HG02973 (cell line): Measurements from ENCODE around the gene TSHZ2.

Experiments used
- ATAC-seq: cut with Tn5 transposase; IDR thresholded peaks from one replicate; pipeline ENCODE4 v1.9.1; 2021; ENCODE audit warnings: moderate library complexity; ENCODE audit not compliant: unreplicated experiment

TSHZ2 gene

DNA sequence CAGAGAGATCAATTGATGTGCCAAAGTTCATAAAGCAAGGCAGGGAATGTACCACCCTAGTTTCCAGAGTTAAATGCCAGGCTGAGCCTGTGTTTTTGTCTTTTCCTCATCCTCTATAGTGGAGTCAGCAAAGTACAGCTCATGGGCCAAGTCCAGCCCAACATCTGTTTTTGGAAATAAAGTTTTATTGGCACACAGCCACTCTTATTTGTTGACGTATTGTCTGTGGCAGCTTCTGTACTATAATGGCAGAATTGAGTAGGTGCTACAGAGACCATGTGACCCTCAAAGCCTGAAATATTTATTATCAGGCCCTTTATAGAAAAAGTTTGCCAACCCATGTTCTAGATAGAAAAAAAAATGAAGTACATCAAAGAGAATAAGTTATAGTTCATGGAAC is 187.0 kb downstream of the TSHZ2 start:
- no peak for ATAC-seq

GRCh38 chr20:53161073-53161472 is 188.9 kb downstream of the TSHZ2 start:
- ATAC-seq = no peak

DNA sequence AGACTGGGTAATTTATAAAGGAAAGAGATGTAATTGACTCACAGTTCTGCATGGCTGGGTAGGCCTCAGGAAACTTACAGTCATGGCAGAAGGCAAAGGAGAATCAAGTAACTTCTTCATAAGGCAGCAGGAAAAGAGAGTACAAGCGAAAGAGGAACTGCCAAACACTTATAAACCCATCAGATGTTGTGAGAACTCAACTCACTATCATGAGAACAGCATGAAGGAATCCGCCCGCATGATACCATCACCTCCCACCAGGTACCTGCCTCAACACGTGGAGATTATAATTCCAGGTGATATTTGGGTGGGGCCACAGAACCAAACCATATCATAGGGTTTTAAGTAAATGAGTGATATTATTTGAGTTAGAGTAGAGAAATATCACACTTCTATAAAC is 189.3 kb downstream of the TSHZ2 start:
- no peak for ATAC-seq

DNA sequence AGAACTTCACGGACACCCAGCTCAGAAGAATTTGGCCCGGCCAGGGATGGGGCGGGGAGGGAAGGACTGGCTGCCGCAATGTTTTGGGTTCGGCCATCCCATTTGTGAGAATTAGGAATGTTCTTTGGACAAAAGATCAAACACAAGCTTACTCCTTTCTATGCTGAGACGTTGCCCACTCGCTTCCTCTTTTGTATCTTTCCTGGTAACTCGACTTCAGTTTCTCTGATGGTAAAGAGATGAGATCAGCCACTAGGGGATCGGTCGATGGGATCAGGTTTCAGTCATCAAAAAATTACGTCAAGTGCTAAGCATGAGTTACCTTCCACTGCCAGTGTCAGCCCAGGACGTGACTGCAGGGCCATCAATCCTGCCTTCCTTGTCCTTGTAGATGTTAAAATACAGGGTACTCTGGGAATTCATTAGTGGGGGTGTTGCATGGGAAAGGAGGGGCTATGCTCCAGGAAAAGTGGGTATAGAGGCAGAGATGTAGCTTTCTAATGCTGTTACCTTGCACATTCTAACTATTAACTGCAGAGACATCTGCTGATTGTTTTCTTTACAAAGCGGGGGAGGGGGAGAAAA is 190.2 kb downstream of the TSHZ2 start:
- peak; percentile 27 for ATAC-seq

GRCh38 chr20:53163486-53163885 is 191.3 kb downstream of the TSHZ2 start:
- ATAC-seq = no peak

DNA sequence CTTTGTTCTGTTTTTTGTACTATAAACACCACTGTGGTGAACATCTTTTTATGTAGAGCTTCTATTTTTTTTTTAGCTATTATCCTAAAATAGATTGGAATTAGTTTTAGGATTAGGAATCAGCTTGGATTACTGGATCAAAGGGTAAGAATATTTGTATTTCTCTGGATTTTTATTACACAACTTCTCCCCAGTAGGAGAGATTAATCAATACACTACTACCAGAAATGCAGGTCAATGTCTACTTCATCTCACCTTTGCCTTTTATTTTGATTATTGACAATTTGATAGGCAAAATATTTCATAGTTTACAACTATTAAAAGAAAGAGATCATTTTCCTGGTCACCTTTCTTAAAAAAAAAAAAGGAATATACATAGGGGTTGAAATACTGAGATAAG is 191.9 kb downstream of the TSHZ2 start:
- no peak for ATAC-seq

GRCh38 chr20:53165452-53165851 is 193.3 kb downstream of the TSHZ2 start:
- no peak for ATAC-seq

DNA sequence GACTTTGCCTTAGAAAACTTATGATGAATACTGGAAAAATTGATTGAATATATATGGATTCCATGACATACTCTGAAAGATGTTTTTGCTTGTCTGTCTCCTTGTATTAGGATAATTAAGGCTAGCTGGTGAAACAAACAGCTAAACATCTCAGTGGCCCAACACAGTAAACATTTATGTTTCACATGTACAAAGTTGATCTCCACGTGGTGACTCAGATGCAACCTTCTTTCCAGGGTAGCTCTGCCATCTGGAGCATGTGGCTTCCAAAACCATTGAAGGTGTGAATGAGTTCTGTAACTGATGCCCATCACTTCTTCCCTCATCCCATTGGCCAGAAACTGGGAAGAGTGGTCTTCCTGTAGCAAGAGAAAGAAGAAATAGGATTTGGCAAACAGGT is 196.3 kb downstream of the TSHZ2 start:
- ATAC-seq = no peak

GRCh38 chr20:53170196-53170595 is 198.0 kb downstream of the TSHZ2 start:
- no peak for ATAC-seq

- ATAC-seq = no peak
Measured at GRCh38 chr20:53171065-53171464, 198.9 kb downstream of the TSHZ2 start.

GRCh38 chr20:53174454-53174853 is 202.3 kb downstream of the TSHZ2 start:
- ATAC-seq = no peak

DNA sequence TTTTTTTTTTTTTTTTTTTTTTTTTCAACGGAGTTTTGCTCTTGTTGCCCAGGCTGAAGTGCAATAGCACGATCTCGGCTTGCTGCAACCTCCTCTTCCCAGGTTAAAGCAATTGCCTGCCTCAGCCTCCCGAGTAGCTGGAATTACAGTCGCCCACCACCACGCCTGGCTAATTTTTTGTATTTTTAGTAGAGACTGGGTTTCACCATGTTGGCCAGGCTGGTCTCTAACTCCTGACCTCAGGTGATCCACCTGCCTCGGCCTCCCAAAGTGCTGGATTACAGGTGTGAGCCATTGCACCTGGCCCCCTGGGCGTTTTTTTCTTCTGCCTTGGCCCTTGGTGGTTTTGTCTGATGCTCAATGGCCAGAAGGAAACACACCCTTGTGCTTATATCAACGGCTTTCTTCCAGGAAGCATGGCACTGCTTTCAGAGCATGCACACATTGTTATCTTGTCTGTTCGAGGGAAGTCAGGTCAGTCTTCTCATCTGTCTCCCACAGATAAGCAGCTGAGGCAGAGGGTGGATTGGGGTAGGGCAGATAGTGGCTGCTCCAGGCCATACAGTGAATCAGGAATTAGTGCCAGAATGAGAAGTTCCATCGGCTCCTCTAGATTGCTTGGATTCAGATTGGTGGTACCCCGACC is 203.1 kb downstream of the TSHZ2 start:
- no peak for ATAC-seq

DNA sequence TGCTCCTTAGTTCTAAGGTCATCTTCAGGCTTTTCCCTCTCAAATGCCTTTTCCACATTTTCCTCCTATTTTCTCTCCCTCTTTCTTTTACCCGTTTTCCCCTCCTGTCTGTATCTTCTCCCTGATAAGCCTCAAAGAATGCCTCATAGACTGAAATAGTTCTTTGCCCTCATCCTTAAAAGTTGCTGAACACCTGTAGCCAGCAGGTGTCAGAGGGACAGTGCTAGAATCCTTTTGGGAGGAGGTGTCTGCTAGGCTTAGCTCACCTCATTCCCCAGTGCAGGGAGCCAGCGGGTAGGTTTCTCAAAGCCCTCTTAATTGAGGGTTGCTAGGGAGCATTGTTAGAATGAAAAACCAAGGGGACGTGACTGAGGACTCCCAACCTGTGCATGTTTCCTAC is 204.0 kb downstream of the TSHZ2 start:
- no peak for ATAC-seq

GRCh38 chr20:53177687-53178086 is 205.5 kb downstream of the TSHZ2 start:
- ATAC-seq = no peak

- no peak for ATAC-seq
Measured at GRCh38 chr20:53179749-53180148, 207.6 kb downstream of the TSHZ2 start.

- ATAC-seq = no peak
Measured at GRCh38 chr20:53180928-53181362, 208.8 kb downstream of the TSHZ2 start.

- no peak for ATAC-seq
Measured at GRCh38 chr20:53181866-53182376, 209.8 kb downstream of the TSHZ2 start.

DNA sequence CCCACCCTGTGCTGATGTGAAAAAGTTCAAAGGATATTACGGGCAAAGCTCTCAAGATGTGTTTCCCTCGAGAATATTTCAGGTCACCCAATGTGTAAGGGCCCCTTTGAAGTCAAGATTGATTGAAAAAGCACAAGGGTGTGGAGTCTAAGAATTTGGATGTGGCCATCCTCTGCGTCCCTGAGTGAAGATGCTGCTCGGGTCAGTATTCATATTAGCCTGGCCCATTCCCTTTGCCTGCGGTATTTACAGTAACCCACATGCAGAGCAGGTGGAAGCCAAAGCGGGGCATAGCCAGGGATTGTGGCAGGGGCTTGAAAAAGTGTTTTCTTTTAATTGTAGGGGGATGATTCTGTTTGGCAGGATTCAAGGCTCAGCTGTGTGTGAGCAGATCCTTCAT is 211.0 kb downstream of the TSHZ2 start:
- ATAC-seq = no peak

- no peak for ATAC-seq
Measured at GRCh38 chr20:53186635-53187034, 214.5 kb downstream of the TSHZ2 start.

DNA sequence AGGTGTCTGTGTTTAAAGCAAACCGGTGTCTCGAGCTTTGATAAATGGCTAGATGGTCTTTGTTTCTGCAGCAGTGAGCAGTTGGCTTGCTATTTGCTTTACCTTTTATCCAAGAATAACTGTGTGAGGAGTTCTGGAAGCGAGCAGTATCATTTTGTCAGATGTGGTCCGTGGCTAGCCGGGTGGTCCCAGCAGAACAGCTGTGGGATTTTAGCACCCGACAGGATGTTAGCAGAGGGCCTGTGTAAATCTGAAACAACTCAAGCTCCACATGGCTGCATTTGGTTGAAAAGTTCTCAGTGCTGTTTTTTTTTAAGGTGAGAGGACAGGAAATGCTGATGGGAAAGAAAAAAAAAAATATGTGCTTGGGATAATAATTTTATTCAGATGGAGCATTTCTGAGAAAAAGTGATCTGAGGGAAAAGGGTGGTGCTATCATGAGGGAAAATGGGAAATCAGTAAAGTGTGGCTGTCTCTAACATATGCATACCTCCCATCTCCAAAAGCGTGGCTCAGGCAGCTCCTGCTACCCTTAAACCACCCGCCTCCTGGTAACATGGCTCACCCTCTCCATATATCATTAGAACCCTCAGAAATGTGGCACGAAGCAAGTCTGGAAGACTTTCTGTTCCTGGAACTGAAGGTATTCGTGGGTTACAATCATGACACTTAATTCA is 215.4 kb downstream of the TSHZ2 start:
- no peak for ATAC-seq

DNA sequence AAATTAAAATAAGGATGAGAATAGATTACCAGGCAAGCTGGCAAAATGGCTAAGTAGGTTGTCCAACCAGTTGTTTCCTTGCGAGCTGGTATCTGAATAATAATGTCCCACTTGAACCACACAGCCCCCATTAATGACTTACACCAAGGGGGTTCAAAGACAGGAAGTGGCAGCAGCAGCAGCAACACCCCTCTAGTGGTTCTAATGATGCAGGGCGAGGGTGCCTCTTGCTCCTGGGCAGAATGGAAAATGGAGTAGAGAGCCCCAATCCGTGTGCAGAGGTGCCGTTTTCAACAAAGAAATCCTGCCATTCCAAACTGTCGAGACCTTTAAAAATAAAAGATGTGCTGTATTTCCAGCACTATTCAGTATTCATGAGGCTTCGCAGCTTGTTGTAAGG is 218.1 kb downstream of the TSHZ2 start:
- ATAC-seq = no peak

GRCh38 chr20:53191957-53192356 is 219.8 kb downstream of the TSHZ2 start:
- ATAC-seq = no peak
